Panc1 (cell line): ENCODE results near the gene FUNDC2. TPM values are rescaled to one million over a fixed set of nuclear protein-coding genes. Genes with fewer than 3 reads are reported as not detected.

Experiments used
- ATAC-seq: fragments of 200-7000 bp; cut with Tn5 transposase; 2 replicates; pipeline ENCODE4 v1.9.1; 2020; ENCODE audit warnings: mild to moderate bottlenecking, moderate library complexity
- BruUV-seq: library from RNA; stranded (reverse); fragments of 400-500 nt; replicated peaks from 2 replicates; lab custom pipeline; 2021; lab: Mats Ljungman, UMichigan
- CTCF ChIA-PET: fragments of 300-600 bp; sonication (Branson Sonifier 250); formaldehyde crosslinking; loops from one replicate; lab custom pipeline; 2022; ENCODE audit warnings: antibody characterized with exemption; lab: Charles Lee
- POLR2A ChIA-PET: fragments of 300-600 bp; sonication (Branson Sonifier 250); formaldehyde crosslinking; loops from one replicate; lab custom pipeline; 2022; ENCODE audit warnings: antibody characterized with exemption; lab: Charles Lee
- DNase-seq: peaks from one replicate; pipeline ENCODE4 v3.0.0-alpha.2; 2010; ENCODE audit warnings: low read depth, low spot score
- H3K27ac ChIP-seq: 2 replicates; pipeline ENCODE4 v1.5.1; 2011; ENCODE audit warnings: mild to moderate bottlenecking, low read length, inconsistent platforms
- H3K27me3 ChIP-seq: fragments of 200-500 bp; sonication (Bioruptor generic); 2 replicates; pipeline ENCODE4 v1.6.0; 2014; ENCODE audit warnings: low read length, inconsistent platforms; ENCODE audit not compliant: control insufficient read depth, insufficient read depth
- H3K36me3 ChIP-seq: fragments of 200-500 bp; sonication (Bioruptor generic); 2 replicates; pipeline ENCODE4 v1.5.1; 2014; ENCODE audit warnings: inconsistent platforms, mild to moderate bottlenecking, low read length, moderate library complexity; ENCODE audit not compliant: control insufficient read depth, insufficient read depth
- H3K4me1 ChIP-seq: 2 replicates; pipeline ENCODE4 v1.5.1; 2011; ENCODE audit warnings: inconsistent platforms, mild to moderate bottlenecking, low read length, moderate library complexity; ENCODE audit not compliant: control insufficient read depth, insufficient read depth
- H3K4me3 ChIP-seq, 2 experiments: 2 replicates each; pipeline ENCODE4 v1.5.1; 2011 to 2012; ENCODE audit warnings: low read depth in 2 of 2, low read length in 2 of 2, mild to moderate bottlenecking in 2 of 2, inconsistent platforms in 1 of 2, moderate library complexity in 1 of 2
- H3K9me3 ChIP-seq: fragments of 200-500 bp; sonication (Bioruptor generic); 2 replicates; pipeline ENCODE4 v1.5.1; 2014; ENCODE audit warnings: low read depth, mild to moderate bottlenecking, inconsistent platforms, low read length, moderate library complexity; ENCODE audit not compliant: control insufficient read depth, insufficient read depth
- POLR2AphosphoS5 ChIP-seq: IDR thresholded peaks from 2 replicates; pipeline ENCODE4 v1.6.1; 2012; ENCODE audit warnings: mild to moderate bottlenecking, low read depth, low read length, moderate library complexity
- SIN3A ChIP-seq: IDR thresholded peaks from 2 replicates; pipeline ENCODE4 v1.6.1; 2012; ENCODE audit warnings: low read depth, mild to moderate bottlenecking, low read length, moderate library complexity, borderline replicate concordance; ENCODE audit not compliant: insufficient read depth
- TCF7L2 ChIP-seq: IDR thresholded peaks from 2 replicates; pipeline ENCODE4 v1.6.1; 2011; ENCODE audit warnings: mild to moderate bottlenecking, low read depth, low read length, inconsistent platforms
- in situ Hi-C: cut with HindIII; loops from 2 replicates; pipeline ENCODE4 v1.10.0; 2016; ENCODE audit warnings: low sequenced_read_pairs, low pct_unique_long_range_greater_than_20kb
- intact Hi-C: fragments of 100-400 bp; cut with micrococcal nuclease; formaldehyde crosslinking; loops from one replicate; pipeline ENCODE4 v1.10.0; 2022; ENCODE audit not compliant: unreplicated experiment
- total RNA-seq: library from RNA; stranded (reverse); gene quantifications from one replicate; pipeline ENCODE4 v1.2.1, GENCODE V29; 2021; ENCODE audit not compliant: unreplicated experiment
- TF ChIP-seq, protein P1 (sequence below): fragments of 450-650 bp; IDR thresholded peaks from 2 replicates; pipeline ENCODE4 v1.5.1; 2017; ENCODE audit warnings: mild to moderate bottlenecking
- TF ChIP-seq, protein P2 (sequence below), 2 experiments: IDR thresholded peaks; 2 replicates each; pipeline ENCODE4 v1.6.1; 2011 to 2012; ENCODE audit warnings: low read depth in 2 of 2, control low read depth in 1 of 2, low read length in 1 of 2, mild to moderate bottlenecking in 1 of 2, moderate library complexity in 1 of 2; ENCODE audit not compliant: insufficient read depth in 1 of 2

Gene FUNDC2
- total RNA-seq, 1 experiment from 2014 or later, result 68.8 TPM

DNA sequence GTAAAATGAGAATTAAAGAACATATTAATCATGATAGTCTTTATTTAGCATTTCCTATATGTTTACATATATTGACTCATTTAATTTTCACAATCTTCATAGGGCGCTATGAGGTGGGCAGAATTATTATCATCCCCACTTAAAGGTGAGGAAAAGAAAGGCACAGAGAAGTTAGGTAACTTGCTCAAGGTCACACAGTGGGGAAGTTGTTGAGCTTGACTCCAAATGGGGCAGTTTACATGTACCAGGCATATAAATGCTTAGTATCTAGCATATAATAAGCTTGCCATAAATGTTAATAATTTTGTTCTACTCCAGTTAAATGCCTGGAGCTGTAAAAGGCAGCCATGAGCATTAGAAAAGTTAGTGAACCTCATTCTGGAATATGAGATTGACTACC is 42.8 kb downstream of the FUNDC2 start:
- DNase-seq (no peak), ATAC-seq (no peak)
- intact Hi-C loops, result no loop called here
- Histone ChIP-seq H3K36me3 (peaks cover 5% of the 10 kb centered on the region; the same call in 1 of the 2 replicates), H3K4me3 (peak overlapping the region; percentile 85 to 95), H3K4me1 (peaks cover 25% of the 10 kb centered on the region), H3K9me3 (no peaks in the 10 kb centered on the region), H3K27me3 (no peaks in the 10 kb centered on the region), H3K27ac (peak overlapping the region; percentile 98)
- in situ Hi-C loops, result no loop called here
- CTCF ChIA-PET, result no interaction called here
- no TSS peak for BruUV-seq
- TF ChIP-seq TCF7L2, result no peak
- no peak for TF ChIP-seq POLR2AphosphoS5
- TF ChIP-seq SIN3A, result no peak
- TF ChIP-seq, protein P1, sequence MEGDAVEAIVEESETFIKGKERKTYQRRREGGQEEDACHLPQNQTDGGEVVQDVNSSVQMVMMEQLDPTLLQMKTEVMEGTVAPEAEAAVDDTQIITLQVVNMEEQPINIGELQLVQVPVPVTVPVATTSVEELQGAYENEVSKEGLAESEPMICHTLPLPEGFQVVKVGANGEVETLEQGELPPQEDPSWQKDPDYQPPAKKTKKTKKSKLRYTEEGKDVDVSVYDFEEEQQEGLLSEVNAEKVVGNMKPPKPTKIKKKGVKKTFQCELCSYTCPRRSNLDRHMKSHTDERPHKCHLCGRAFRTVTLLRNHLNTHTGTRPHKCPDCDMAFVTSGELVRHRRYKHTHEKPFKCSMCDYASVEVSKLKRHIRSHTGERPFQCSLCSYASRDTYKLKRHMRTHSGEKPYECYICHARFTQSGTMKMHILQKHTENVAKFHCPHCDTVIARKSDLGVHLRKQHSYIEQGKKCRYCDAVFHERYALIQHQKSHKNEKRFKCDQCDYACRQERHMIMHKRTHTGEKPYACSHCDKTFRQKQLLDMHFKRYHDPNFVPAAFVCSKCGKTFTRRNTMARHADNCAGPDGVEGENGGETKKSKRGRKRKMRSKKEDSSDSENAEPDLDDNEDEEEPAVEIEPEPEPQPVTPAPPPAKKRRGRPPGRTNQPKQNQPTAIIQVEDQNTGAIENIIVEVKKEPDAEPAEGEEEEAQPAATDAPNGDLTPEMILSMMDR, result no peak
- TF ChIP-seq, protein P2, sequence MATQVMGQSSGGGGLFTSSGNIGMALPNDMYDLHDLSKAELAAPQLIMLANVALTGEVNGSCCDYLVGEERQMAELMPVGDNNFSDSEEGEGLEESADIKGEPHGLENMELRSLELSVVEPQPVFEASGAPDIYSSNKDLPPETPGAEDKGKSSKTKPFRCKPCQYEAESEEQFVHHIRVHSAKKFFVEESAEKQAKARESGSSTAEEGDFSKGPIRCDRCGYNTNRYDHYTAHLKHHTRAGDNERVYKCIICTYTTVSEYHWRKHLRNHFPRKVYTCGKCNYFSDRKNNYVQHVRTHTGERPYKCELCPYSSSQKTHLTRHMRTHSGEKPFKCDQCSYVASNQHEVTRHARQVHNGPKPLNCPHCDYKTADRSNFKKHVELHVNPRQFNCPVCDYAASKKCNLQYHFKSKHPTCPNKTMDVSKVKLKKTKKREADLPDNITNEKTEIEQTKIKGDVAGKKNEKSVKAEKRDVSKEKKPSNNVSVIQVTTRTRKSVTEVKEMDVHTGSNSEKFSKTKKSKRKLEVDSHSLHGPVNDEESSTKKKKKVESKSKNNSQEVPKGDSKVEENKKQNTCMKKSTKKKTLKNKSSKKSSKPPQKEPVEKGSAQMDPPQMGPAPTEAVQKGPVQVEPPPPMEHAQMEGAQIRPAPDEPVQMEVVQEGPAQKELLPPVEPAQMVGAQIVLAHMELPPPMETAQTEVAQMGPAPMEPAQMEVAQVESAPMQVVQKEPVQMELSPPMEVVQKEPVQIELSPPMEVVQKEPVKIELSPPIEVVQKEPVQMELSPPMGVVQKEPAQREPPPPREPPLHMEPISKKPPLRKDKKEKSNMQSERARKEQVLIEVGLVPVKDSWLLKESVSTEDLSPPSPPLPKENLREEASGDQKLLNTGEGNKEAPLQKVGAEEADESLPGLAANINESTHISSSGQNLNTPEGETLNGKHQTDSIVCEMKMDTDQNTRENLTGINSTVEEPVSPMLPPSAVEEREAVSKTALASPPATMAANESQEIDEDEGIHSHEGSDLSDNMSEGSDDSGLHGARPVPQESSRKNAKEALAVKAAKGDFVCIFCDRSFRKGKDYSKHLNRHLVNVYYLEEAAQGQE (IDR thresholded peaks at IDR 0.05; ENCODE audit: insufficient read depth in 1 of 2, low read depth in 2 of 2, low read length in 1 of 2), result no peak
- POLR2A ChIA-PET, result no interaction called here

DNA sequence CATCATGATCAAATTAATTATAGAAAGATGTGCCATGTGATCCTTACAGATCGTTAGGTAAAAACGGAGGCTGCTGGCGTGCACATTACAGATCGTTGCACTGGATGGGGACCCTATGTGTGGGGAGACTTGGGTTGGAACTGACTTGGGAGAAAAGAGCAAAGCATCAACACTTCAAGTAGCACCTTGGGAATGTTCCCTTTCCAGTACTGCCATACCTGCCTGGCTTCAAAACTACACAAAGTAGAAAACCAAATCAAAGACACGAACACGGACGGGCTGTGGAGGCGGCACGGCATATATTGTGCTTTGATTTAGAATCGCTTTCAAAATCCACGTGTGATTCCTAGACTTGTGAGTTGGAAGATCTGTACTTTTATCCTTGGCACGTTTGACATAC is 43.4 kb downstream of the FUNDC2 start:
- TSS peak; percentile 78 for BruUV-seq
- H3K4me1 ChIP-seq, result peaks cover 25% of the 10 kb centered on the region
- CTCF ChIA-PET, result no interaction called here
- peak overlapping the region; percentile 85 to 95 for H3K4me3 ChIP-seq
- intact Hi-C loops, result no loop called here
- ATAC-seq (no peak), DNase-seq (no peak)
- H3K9me3 ChIP-seq, result no peaks in the 10 kb centered on the region
- H3K27ac ChIP-seq, result peak overlapping the region; percentile 98
- TF ChIP-seq, protein P1, result no peak
- no peak for TF ChIP-seq SIN3A
- TF ChIP-seq POLR2AphosphoS5, result no peak
- TF ChIP-seq, protein P2 (IDR thresholded peaks at IDR 0.05; ENCODE audit: insufficient read depth in 1 of 2, low read depth in 2 of 2, low read length in 1 of 2), result no peak
- no peak for TF ChIP-seq TCF7L2
- peaks cover 9% of the 10 kb centered on the region; the same call in 1 of the 2 replicates for H3K36me3 ChIP-seq
- no peaks in the 10 kb centered on the region for H3K27me3 ChIP-seq
- POLR2A ChIA-PET, result no interaction called here
- in situ Hi-C loops, result no loop called here
